Activated CD4-positive, CD25-positive, alpha-beta regulatory T cell treated with anti-CD3 and anti-CD28 coated beads, Interleukin-2, amount 50 U/mL, for 24 hours (primary cell): ENCODE measurements around the gene OPRM1.

Experiments
- ATAC-seq, 2 donors: fragments of 150-1000 bp; cut with Tn5 transposase; one replicate each; pipeline ENCODE4 v1.10.0; 2021; ENCODE audit warnings: mild to moderate bottlenecking in 1 of 2, moderate library complexity in 1 of 2

OPRM1 gene

DNA sequence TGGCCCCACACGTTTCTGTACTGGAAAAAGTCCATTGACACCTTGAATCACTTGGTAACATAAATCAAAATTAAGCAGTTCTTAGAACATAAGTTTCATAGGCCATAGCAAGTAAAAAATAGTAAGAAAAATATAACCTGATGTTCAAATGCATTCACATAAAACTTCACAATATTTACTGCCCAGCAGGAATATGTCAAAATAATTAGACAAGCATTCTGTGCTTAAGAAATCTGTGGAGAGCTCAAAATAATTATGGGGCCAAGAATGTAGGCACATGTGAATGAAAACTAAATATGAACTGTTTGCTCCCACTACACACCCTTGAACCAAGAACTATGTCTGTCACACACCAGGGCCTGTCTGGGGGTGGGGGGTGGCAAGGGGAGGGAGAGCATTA lies 246.8 kb downstream of the OPRM1 start:
- ATAC-seq = no peak

DNA sequence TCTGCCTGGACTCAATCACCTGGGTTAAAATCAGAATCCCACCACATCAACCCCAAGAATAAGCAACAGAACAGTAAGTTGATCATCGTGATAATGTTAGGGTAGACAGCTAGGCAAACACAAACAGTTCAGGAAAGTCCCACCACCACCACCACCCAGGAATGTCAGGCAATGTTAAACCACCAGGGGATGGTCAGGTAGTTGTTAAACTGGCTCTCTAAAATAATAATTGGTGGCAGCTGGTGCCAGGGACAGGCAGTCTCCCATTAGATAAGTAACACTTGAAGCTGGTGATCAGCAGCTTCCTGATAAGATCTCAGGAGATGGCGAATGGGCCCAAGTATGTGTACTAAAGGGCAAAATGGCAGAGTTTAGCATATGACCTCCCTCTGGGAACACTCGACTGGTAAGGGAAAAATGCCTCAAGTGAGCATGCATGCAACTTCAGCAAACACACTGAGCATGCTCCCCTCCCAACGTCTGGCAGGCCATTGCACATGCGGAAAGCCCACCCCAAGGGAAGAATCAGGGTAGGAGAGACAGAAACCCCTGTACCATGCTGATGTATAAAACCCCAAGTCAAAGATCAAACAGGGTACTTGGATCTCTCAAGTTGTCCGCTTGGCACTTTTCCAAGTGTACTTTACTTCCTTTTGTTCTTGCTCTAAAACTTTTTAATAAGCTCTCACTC lies 250.9 kb downstream of the OPRM1 start:
- ATAC-seq = no peak

DNA sequence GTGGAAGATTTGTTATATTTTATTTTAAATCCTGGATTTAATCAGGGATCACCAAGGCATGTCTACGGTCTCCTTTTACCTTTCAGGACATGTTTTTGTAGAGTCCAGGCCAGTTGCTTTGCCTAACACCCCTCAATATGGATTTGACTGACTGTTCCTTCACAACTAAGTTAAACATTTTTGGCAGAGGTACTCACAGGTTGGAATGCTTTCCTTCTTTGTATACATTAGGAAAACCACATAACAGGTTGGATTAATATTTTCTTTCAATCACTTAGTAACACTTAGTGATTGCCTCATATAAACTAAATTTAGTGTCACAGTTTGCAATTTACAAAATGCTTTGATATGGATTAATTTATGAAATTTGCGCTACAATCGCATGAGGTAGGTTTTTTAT lies 253.0 kb downstream of the OPRM1 start:
- no peak for ATAC-seq

DNA sequence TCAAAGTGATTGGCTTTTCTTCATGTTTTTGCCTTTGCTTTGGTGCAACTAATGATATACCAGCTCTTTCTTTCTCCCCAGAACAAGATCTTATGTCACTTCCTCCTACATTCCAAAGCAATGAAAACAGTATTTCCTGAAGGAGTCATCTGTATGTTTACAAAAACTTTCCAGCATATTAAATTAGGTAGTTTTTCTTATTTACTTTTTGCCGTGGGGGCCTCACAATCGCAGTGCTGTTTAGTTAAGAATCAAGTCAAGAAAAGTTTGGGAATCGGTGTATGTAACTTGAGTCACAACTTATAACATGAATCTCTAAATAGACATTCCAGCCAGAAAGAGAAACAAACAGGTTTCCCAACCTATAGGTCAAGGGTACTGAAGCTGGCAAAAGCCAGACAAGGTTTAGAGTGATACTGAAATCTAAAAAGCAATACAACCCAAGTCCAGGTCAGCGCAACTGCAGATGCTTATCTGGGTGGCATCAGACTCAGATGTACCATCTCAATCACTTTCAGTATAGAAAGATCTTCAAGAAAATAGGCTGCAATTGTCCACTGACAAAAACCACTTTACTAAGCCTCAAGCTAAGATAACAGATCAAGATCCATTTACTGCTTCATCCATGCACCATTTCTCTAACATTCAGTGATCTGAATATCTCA lies 253.9 kb downstream of the OPRM1 start:
- ATAC-seq = no peak

DNA sequence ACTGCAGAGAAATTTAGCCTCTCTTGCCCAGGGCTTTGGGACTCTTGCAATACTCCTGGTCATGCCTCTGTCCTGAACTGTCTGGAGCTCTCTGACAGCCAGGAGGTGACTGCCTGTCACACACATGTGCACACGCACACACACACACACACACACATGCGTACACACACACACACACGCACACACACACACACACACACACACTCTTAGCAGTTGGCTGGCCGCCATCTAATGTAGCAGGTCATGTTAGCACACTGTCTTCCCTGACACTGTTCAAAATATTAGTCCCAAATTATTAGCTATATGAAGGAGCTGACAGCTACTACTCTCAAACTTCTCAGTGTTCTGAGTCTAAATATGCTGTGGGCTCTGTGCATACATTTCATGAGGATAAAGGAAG lies 256.7 kb downstream of the OPRM1 start:
- ATAC-seq = no peak
